HepG2 (cell line): ENCODE measurements around the gene CXCL10. TPM values are rescaled to one million over a fixed set of nuclear protein-coding genes. Genes with fewer than 3 reads are reported as not detected.
"Not testable (repeated sequence)": the region's sequence is repeated elsewhere in the genome, so short reads cannot be mapped to it uniquely, and the experiment has no call there.

Experiments used
- ATAC-seq: fragments of 200-7000 bp; cut with Tn5 transposase; 3 replicates; pipeline ENCODE4 v1.9.1; 2020; ENCODE audit warnings: mild to moderate bottlenecking, moderate library complexity
- BruUV-seq: library from RNA; stranded (reverse); fragments of 400-500 nt; replicated peaks from 2 replicates; lab custom pipeline; 2021; lab: Mats Ljungman, UMichigan
- CTCF ChIA-PET: fragments of 300-600 bp; formaldehyde crosslinking; extraction: SDS; loops from one replicate; lab custom pipeline; 2021; ENCODE audit warnings: low total read pairs, inconsistent platforms, low intra/inter-chr PET ratio; lab: Yijun Ruan, JAX
- POLR2A ChIA-PET: fragments of 350-600 bp; sonication (Branson Sonifier 250); formaldehyde crosslinking; loops from one replicate; lab custom pipeline; 2020; ENCODE audit warnings: antibody characterized with exemption, inconsistent platforms; lab: Yijun Ruan, JAX
- DNase-seq: peaks from one replicate; pipeline ENCODE4 v3.0.0-alpha.2; 2015; ENCODE audit warnings: low spot score
- FAIRE-seq: peaks from 3 replicates; lab custom pipeline; 2011; peaks lifted over from hg19 to GRCh38; lab: Jason Lieb, UNC
- H2AFZ ChIP-seq: one replicate; pipeline ENCODE4 v1.6.1; 2011; ENCODE audit warnings: low read length, inconsistent platforms
- H3K27ac ChIP-seq: fragments of 300-600 bp; 3 replicates; pipeline ENCODE4 v1.8.0; 2011; ENCODE audit warnings: mixed run types, mild to moderate bottlenecking, mixed read lengths, low read length, inconsistent platforms; ENCODE audit not compliant: insufficient read depth; ENCODE audit errors: extremely low read length
- H3K27me3 ChIP-seq, 2 experiments: fragments of 200-600 bp in 1 of 2; 2 replicates in 1 of 2; 3 replicates in 1 of 2; pipeline versions ENCODE4 v1.6.0 to v1.8.0; 2011; ENCODE audit warnings: low read length in 2 of 2, mild to moderate bottlenecking in 2 of 2, moderate library complexity in 2 of 2, inconsistent platforms in 1 of 2; ENCODE audit not compliant: insufficient read depth in 2 of 2, control insufficient read depth in 1 of 2
- H3K36me3 ChIP-seq, 2 experiments: fragments of 200-600 bp in 1 of 2; replicated peaks in 1 of 2; 2 replicates in 1 of 2; 3 replicates in 1 of 2; pipeline versions ENCODE4 v1.5.1 to v1.8.0; 2011; ENCODE audit warnings: low read length in 2 of 2, inconsistent platforms in 1 of 2; ENCODE audit not compliant: insufficient read depth in 2 of 2, control insufficient read depth in 1 of 2
- H3K4me1 ChIP-seq: 2 replicates; pipeline ENCODE4 v1.5.1; 2012; ENCODE audit warnings: low read length, inconsistent platforms; ENCODE audit not compliant: insufficient read depth
- H3K4me2 ChIP-seq: 2 replicates; pipeline ENCODE4 v1.6.0; 2011; ENCODE audit warnings: low read depth, low read length, inconsistent platforms
- H3K4me3 ChIP-seq, 3 experiments: fragments of 200-600 bp in 1 of 3; sonication (generic), shearing (Covaris generic) in 1 of 3; replicated peaks in 1 of 3; 2 replicates each; pipeline ENCODE4 v1.5.1; 2011 to 2016; ENCODE audit warnings: low read length in 3 of 3, inconsistent platforms in 2 of 3, low read depth in 2 of 3, mild to moderate bottlenecking in 2 of 3, control low read depth in 1 of 3, mixed read lengths in 1 of 3; ENCODE audit not compliant: insufficient read depth in 1 of 3
- H3K79me2 ChIP-seq: one replicate; pipeline ENCODE4 v1.6.1; 2011; ENCODE audit warnings: low read length, inconsistent platforms; ENCODE audit not compliant: insufficient read depth
- H3K9ac ChIP-seq: 2 replicates; pipeline ENCODE4 v1.6.0; 2011; ENCODE audit warnings: mild to moderate bottlenecking, low read depth, low read length, inconsistent platforms; ENCODE audit not compliant: insufficient read depth
- H3K9me3 ChIP-seq: 2 replicates; pipeline ENCODE4 v1.5.1; 2012; ENCODE audit warnings: mild to moderate bottlenecking, low read length
- H4K20me1 ChIP-seq: 2 replicates; pipeline ENCODE4 v1.6.0; 2011; ENCODE audit warnings: inconsistent platforms, mild to moderate bottlenecking, low read length, moderate library complexity; ENCODE audit not compliant: insufficient read depth
- DR1 ChIP-seq: sonication (generic); formaldehyde crosslinking; IDR thresholded peaks from 2 replicates; pipeline ENCODE4 v1.8.0; 2021; ENCODE audit warnings: mild to moderate bottlenecking, missing genetic modification reagents, inconsistent platforms
- FOXK1 ChIP-seq: sonication (generic); formaldehyde crosslinking; IDR thresholded peaks from 2 replicates; pipeline ENCODE4 v1.4.0; 2020; ENCODE audit warnings: low read depth, missing genetic modification reagents, borderline replicate concordance
- FOXP1 ChIP-seq, 2 experiments: fragments of 450-650 bp in 1 of 2; IDR thresholded peaks; 2 replicates each; pipeline ENCODE4 v1.6.1; 2017 to 2018; ENCODE audit warnings: antibody characterized with exemption in 1 of 2
- GATA4 ChIP-seq: sonication (generic); IDR thresholded peaks from 2 replicates; pipeline ENCODE4 v1.6.1; 2016; ENCODE audit warnings: antibody characterized with exemption, low read depth, borderline replicate concordance
- KLF6 ChIP-seq: IDR thresholded peaks from 2 replicates; pipeline ENCODE4 v1.8.0; 2016; ENCODE audit warnings: missing biosample characterization, missing genetic modification reagents
- NPAS2 ChIP-seq: sonication (generic); formaldehyde crosslinking; IDR thresholded peaks from 2 replicates; pipeline ENCODE4 v1.8.0; 2022; ENCODE audit warnings: mild to moderate bottlenecking, missing genetic modification reagents, borderline replicate concordance
- RFX1 ChIP-seq: fragments of 450-650 bp; IDR thresholded peaks from 2 replicates; pipeline ENCODE4 v1.6.1; 2017
- ZNF180 ChIP-seq: sonication (generic); formaldehyde crosslinking; IDR thresholded peaks from 2 replicates; pipeline ENCODE4 v1.4.0; 2020; ENCODE audit warnings: low read depth, missing genetic modification reagents, borderline replicate concordance
- ZNF263 ChIP-seq: sonication (generic); formaldehyde crosslinking; IDR thresholded peaks from 2 replicates; pipeline ENCODE4 v1.4.0; 2020; ENCODE audit warnings: missing genetic modification reagents
- ZNF484 ChIP-seq: sonication (generic); formaldehyde crosslinking; IDR thresholded peaks from 2 replicates; pipeline ENCODE4 v1.5.1; 2020; ENCODE audit warnings: mild to moderate bottlenecking, low read depth, missing genetic modification reagents, borderline replicate concordance
- ZNF564 ChIP-seq: sonication (generic); formaldehyde crosslinking; IDR thresholded peaks from 2 replicates; pipeline ENCODE4 v1.8.1; 2023; ENCODE audit warnings: mild to moderate bottlenecking, missing genetic modification reagents
- ZNF570 ChIP-seq: sonication (generic); formaldehyde crosslinking; IDR thresholded peaks from 2 replicates; pipeline ENCODE4 v1.4.0; 2020; ENCODE audit warnings: mild to moderate bottlenecking, missing genetic modification reagents, borderline replicate concordance
- ZSCAN25 ChIP-seq: sonication (generic); formaldehyde crosslinking; IDR thresholded peaks from 2 replicates; pipeline ENCODE4 v1.8.0; 2022; ENCODE audit warnings: mild to moderate bottlenecking, missing genetic modification reagents
- WGBS: methylation state at CpG from one replicate; pipeline ENCODE4 v1.1.6; 2017; ENCODE audit warnings: low lambda C conversion rate; 5-methylcytosine and 5-hydroxymethylcytosine counted together
- in situ Hi-C: cut with HindIII; loops from 2 replicates; pipeline ENCODE4 v1.10.0; 2017; ENCODE audit warnings: low pct_unique_long_range_greater_than_20kb; ENCODE audit not compliant: extremely low pct_ligation_motif_present
- intact Hi-C: fragments of 100-400 bp; cut with micrococcal nuclease; formaldehyde crosslinking; loops from one replicate; pipeline ENCODE4 v1.10.0; 2022; ENCODE audit not compliant: unreplicated experiment
- polyA plus RNA-seq, 8 experiments: library from polyadenylated mRNA; depleted of rRNA in 3 of 8; stranded (reverse) in 7 of 8; unstranded in 1 of 8; fragments of >200 nt; fragmentation: Illumina TruSeq in 4 of 8; extraction: Trizol in 4 of 8; gene quantifications; 2 replicates each; pipeline versions ENCODE4 v1.2.1 to v1.2.3, GENCODE V29; 2011 to 2016; ENCODE audit warnings: low read depth in 4 of 8, missing spikeins in 1 of 8, mixed read lengths in 1 of 8; ENCODE audit not compliant: insufficient read depth in 1 of 8
- total RNA-seq, 5 experiments: library from RNA; depleted of rRNA; stranded (reverse); fragments of >200 nt; fragmentation: Illumina TruSeq; extraction: Trizol; gene quantifications; 2 replicates each; pipeline ENCODE4 v1.2.3, GENCODE V29; 2016; ENCODE audit warnings: low read depth in 1 of 5
- TF ChIP-seq, protein P1 (sequence below): sonication (generic); formaldehyde crosslinking; IDR thresholded peaks from 2 replicates; pipeline ENCODE4 v1.4.0; 2020; ENCODE audit warnings: missing genetic modification reagents, borderline replicate concordance

Gene CXCL10
- total and polyA plus RNA-seq, 2 of the 13 experiments (the other 11 are each of a cell fraction or from before 2014, with no cell fraction given): not detected

DNA sequence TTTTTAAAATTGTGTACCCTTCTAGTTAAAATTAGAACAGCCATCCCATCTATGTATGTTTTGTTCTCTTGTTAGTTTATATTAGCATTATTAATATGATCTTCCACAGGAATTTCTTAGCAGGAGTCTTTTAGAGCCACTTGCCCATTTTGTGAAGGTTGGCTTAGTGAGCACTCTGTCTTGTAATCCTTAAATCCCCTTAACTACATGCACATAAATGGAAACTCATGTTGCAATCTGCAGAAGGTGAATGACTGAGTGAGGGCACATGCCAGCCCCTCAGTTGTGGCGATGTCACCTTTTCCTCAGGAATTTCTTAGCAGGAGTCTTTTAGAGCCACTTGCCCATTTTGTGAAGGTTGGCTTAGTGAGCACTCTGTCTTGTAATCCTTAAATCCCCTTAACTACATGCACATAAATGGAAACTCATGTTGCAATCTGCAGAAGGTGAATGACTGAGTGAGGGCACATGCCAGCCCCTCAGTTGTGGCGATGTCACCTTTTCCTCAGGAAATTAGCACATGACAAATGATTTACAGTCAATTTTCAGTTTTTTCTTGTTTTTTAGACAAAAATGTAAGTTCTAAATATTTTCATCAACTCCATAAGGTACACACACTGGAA is 24.7 kb downstream of the CXCL10 start:
- H3K36me3 ChIP-seq, H3K27ac ChIP-seq, H3K27me3 ChIP-seq, H3K9ac ChIP-seq, POLR2A ChIA-PET, H2AFZ ChIP-seq, H3K4me2 ChIP-seq, DNase-seq, FAIRE-seq, CTCF ChIA-PET, H4K20me1 ChIP-seq, H3K4me1 ChIP-seq, BruUV-seq, H3K4me3 ChIP-seq, ATAC-seq, H3K79me2 ChIP-seq, H3K9me3 ChIP-seq: not testable (repeated sequence)
- 55% methylated on average over 2 of the region's 2 CpGs for WGBS
- intact Hi-C loops: loop anchor here (5.0 kb wide), 1 partner anchor 81 kb away; no protein-coding TSS in a partner anchor
- in situ Hi-C loops: loop anchor here (5.0 kb wide), 1 partner anchor 69 kb away; no protein-coding TSS in a partner anchor

DNA sequence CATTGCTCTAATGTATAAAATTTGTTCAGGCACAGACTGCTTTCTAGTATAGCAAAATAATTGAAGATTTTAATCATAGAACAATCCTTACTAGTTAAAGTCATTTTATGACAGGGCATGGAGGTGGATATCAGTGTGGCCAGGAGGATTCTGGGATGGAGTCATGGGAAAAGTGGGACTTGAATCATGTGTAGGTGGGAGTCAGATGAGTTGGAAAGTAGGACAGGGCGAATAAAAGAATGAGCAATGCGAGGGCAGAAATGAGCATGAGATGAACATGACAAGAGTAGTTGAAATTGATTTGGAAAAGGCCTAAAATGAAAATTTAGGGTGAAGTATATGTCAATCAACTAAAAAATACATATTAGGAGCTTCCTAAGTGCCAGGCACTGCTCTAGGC is 25.4 kb downstream of the CXCL10 start:
- no peaks in the 10 kb centered on the region for H3K36me3 ChIP-seq
- ATAC-seq: no peak
- H3K4me1 ChIP-seq: no peaks in the 10 kb centered on the region
- no peak overlapping the region for H3K9ac ChIP-seq
- in situ Hi-C loops (loop anchor here (5.0 kb wide), 1 partner anchor 69 kb away; no protein-coding TSS in a partner anchor), intact Hi-C loops (loop anchor here (5.0 kb wide), 1 partner anchor 81 kb away; no protein-coding TSS in a partner anchor)
- FAIRE-seq: no peak
- WGBS: 69% methylated on average over 2 of the region's 2 CpGs
- no TSS peak for BruUV-seq
- no peak overlapping the region for H3K4me3 ChIP-seq
- no peak overlapping the region for H3K4me2 ChIP-seq
- H3K9me3 ChIP-seq: no peaks in the 10 kb centered on the region
- ChIA-PET CTCF (no interaction called here), POLR2A (no interaction called here)
- H3K27ac ChIP-seq: no peak overlapping the region
- H3K27me3 ChIP-seq: peaks cover 0 to 4% of the 10 kb centered on the region in 2 experiments; a peak in 1 of 5 replicates
- H3K79me2 ChIP-seq: no peaks in the 10 kb centered on the region
- no peak overlapping the region for H2AFZ ChIP-seq
- DNase-seq: no peak
- no peaks in the 10 kb centered on the region for H4K20me1 ChIP-seq
- TF ChIP-seq, protein P1, sequence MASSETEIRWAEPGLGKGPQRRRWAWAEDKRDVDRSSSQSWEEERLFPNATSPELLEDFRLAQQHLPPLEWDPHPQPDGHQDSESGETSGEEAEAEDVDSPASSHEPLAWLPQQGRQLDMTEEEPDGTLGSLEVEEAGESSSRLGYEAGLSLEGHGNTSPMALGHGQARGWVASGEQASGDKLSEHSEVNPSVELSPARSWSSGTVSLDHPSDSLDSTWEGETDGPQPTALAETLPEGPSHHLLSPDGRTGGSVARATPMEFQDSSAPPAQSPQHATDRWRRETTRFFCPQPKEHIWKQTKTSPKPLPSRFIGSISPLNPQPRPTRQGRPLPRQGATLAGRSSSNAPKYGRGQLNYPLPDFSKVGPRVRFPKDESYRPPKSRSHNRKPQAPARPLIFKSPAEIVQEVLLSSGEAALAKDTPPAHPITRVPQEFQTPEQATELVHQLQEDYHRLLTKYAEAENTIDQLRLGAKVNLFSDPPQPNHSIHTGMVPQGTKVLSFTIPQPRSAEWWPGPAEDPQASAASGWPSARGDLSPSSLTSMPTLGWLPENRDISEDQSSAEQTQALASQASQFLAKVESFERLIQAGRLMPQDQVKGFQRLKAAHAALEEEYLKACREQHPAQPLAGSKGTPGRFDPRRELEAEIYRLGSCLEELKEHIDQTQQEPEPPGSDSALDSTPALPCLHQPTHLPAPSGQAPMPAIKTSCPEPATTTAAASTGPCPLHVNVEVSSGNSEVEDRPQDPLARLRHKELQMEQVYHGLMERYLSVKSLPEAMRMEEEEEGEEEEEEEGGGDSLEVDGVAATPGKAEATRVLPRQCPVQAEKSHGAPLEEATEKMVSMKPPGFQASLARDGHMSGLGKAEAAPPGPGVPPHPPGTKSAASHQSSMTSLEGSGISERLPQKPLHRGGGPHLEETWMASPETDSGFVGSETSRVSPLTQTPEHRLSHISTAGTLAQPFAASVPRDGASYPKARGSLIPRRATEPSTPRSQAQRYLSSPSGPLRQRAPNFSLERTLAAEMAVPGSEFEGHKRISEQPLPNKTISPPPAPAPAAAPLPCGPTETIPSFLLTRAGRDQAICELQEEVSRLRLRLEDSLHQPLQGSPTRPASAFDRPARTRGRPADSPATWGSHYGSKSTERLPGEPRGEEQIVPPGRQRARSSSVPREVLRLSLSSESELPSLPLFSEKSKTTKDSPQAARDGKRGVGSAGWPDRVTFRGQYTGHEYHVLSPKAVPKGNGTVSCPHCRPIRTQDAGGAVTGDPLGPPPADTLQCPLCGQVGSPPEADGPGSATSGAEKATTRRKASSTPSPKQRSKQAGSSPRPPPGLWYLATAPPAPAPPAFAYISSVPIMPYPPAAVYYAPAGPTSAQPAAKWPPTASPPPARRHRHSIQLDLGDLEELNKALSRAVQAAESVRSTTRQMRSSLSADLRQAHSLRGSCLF (CRISPR knock-in tag): no peak
- no peak for TF ChIP-seq ZNF484 (CRISPR knock-in tag)
- TF ChIP-seq FOXK1 (CRISPR knock-in tag): no peak
- TF ChIP-seq RFX1: no peak
- TF ChIP-seq KLF6 (CRISPR knock-in tag): no peak
- no peak for TF ChIP-seq NPAS2
- TF ChIP-seq DR1 (CRISPR knock-in tag): no peak
- no peak for TF ChIP-seq ZNF564
- no peak for TF ChIP-seq ZNF570 (CRISPR knock-in tag)
- TF ChIP-seq GATA4: no peak
- TF ChIP-seq ZSCAN25 (CRISPR knock-in tag): no peak
- no peak for TF ChIP-seq FOXP1 (IDR thresholded peaks at IDR 0.05)
- TF ChIP-seq FOXP1 (CRISPR knock-in tag; IDR thresholded peaks at IDR 0.05): no peak
- no peak for TF ChIP-seq ZNF180
- TF ChIP-seq ZNF263 (CRISPR knock-in tag): no peak
